GM18526 (cell line): ENCODE results near the gene HSF2.

Experiments used
- POLR2A ChIP-seq: IDR thresholded peaks from 3 replicates; pipeline ENCODE4 v1.6.1; 2011; ENCODE audit not compliant: insufficient read length; ENCODE audit errors: extremely low read depth

Gene HSF2

DNA sequence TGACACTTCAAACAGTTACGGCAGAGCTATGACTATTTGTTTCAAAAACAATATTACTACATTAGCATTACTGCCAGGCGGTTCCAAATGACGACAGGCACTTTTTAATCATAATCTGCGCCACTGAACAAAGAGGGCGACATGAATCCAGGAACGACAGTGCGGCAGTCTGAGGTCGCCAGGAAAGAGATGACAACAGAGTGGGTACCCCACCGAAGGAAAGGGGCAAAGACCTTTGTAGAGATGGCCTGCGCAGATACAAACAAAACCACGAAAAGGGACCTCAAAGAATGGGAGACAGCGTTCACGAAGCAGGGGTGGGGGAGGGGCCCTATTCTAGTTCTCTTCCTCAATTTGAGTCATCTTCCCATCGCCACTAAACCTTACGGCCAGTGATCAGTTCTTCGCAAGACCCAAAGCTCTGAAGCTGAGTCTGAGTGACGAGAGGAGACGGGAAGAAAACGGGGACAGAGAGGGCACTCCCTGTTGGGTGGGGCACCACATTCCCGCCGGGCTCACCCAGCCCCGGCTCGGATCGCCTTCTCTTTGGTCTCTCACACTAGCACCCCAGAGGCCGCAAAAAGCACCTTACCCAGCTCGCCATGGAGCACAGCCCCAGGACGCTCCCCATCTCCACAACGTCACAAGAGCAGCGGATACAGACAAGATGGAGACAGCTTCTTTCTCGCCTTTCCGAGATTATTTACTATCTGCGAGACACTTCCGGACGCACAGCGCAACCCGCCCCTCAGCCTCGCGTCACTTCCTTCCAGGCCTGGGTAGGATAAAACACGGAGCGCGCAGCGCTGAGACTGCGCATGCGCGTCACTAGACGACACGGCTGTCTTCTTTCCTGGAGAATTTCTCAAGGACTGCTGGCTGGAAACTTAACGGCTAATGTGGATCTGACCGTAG, 71.9 kb downstream of the HSF2 start, which contains the start of gene SERINC1:
Gene SERINC1, minus strand, starts transcription at position 701 of the 915 bp plus-strand sequence. Its CDS starts 70 bp downstream, at position 631.
- peak; percentile 81 for TF ChIP-seq POLR2A

DNA sequence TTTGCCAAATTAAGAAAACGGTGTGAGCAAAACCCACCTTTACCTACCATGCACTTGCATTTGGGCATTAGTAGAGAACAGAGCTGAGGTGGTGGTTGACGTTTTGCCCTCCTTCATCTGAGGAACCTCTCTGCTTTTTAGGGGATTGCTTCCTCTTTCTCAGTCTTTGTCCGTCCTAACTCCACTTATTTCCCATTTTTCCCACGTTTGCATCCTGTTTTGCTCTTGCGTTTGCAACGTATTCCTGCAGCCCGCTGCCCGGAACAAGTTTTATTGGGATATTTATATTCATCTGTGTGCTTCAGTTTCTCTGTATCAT, 72.5 kb downstream of the HSF2 start:
- no peak for TF ChIP-seq POLR2A

DNA sequence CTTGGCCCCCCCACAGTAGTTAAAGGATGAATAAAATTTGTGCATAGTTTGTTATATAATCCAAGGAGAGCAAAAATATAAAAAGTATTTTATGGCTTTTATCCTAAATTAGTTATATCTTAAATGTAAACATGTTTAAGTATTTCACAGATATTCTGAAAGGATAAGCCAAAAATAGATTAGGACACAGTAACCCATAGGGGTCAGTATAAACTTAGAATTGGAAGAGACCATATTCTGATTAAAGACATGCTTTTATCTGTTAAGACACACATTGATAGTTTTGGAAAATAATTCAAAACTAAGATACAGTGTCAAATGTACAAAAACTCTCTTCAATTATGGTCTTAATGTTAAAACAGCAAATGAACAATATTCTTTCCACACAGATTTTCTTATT, 76.7 kb downstream of the HSF2 start:
- no peak for TF ChIP-seq POLR2A

DNA sequence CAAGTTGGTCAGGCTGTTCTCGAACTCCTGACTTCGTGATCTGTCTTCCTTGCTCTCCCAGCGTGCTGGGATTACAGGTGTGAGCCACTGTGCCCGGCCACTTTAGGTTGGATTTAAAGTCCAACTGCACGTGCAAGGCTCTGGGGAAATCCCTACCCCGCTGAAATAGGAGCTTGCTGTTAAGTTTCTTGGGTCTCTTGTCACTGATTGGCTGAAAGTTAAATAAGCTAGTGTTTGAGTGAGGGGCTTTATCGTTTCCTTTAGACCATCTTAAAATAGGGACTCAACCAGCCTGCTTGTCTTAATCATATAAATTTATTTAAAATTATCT, 83.3 kb downstream of the HSF2 start:
- TF ChIP-seq POLR2A, result no peak
